Mucosa of rectum (tissue), 2 donors: ENCODE results near the gene TMEM214.

Experiments
- H3K27ac ChIP-seq, 2 donors: one replicate each; pipeline ENCODE4 v1.7.0; 2013; ENCODE audit warnings: inconsistent platforms in 2 of 2, low read depth in 2 of 2, low read length in 2 of 2
- H3K27me3 ChIP-seq, 2 donors: one replicate each; pipeline ENCODE4 v1.7.0; 2013; ENCODE audit warnings: low read length in 2 of 2; ENCODE audit not compliant: control insufficient read depth in 2 of 2, insufficient read depth in 2 of 2
- H3K36me3 ChIP-seq, 2 donors: one replicate each; pipeline ENCODE4 v1.7.0; 2013; ENCODE audit warnings: low read length in 2 of 2; ENCODE audit not compliant: control insufficient read depth in 2 of 2, insufficient read depth in 2 of 2
- H3K4me1 ChIP-seq, 2 donors: one replicate each; pipeline ENCODE4 v1.7.0; 2013; ENCODE audit warnings: low read length in 2 of 2, mild to moderate bottlenecking in 1 of 2; ENCODE audit not compliant: control insufficient read depth in 2 of 2, insufficient read depth in 2 of 2
- H3K4me3 ChIP-seq, 2 donors: one replicate each; pipeline ENCODE4 v1.7.0; 2013; ENCODE audit warnings: low read length in 2 of 2
- H3K9ac ChIP-seq, 2 donors: one replicate each; pipeline ENCODE4 v1.7.0; 2013; ENCODE audit warnings: low read length in 2 of 2, low read depth in 1 of 2, mild to moderate bottlenecking in 1 of 2
- H3K9me3 ChIP-seq, 2 donors: one replicate each; pipeline ENCODE4 v1.7.0; 2013; ENCODE audit warnings: low read length in 2 of 2; ENCODE audit not compliant: control insufficient read depth in 2 of 2
- donor health status: healthy.
- donor health status: Normal muscosa, but diverticular disease.

Gene TMEM214

DNA sequence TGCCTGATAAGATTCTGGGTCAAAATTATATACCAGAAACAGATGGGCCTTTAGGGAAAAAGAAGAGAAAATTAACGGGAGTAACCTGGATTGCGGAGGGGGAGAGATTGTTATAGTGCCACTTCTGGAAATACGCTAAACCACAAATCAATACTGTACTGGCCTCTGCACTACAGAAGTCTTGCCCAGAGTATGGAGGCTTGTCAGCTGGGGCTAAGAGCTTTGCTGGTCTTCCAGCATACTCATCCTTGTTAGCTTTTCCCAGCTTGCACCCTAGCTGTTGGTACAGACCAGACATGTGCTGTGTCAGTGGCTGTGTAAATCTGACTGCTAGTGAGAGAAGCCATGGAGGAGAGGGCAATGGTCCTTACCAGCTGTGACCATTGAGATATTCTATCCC is 27.6 kb downstream of the TMEM214 start:
- Histone ChIP-seq H3K27me3 (no peaks in the 10 kb centered on the region), H3K4me1 (no peaks in the 10 kb centered on the region), H3K27ac (no peak overlapping the region), H3K4me3 (no peak overlapping the region), H3K36me3 (peaks cover 31 to 36% of the 10 kb centered on the region in 2 donors), H3K9ac (no peak overlapping the region), H3K9me3 (no peaks in the 10 kb centered on the region)

DNA sequence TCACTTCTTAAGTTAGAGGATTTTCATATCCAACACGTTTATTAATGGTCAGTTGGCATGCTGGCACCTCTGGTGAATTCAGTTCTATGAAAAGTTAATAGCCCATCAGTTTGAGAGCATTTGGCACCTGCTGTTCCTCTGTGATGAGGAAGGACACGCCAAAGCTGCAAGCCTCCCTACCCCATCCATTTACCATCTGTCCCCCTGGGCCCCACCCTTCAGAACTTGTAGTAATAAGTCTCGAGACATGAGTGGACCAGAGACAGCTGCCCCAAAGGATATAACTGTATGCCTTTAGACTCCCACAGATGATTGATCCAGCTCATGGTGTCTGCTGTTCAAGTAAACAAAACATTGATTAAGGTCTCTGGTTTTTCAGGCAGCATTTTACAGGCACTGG is 32.4 kb downstream of the TMEM214 start:
- Histone ChIP-seq H3K27ac (no peak overlapping the region), H3K9me3 (no peaks in the 10 kb centered on the region), H3K4me1 (peaks cover 4 to 6% of the 10 kb centered on the region in 2 donors), H3K36me3 (peaks cover 31 to 34% of the 10 kb centered on the region in 2 donors), H3K27me3 (no peaks in the 10 kb centered on the region), H3K9ac (no peak overlapping the region), H3K4me3 (no peak overlapping the region)

DNA sequence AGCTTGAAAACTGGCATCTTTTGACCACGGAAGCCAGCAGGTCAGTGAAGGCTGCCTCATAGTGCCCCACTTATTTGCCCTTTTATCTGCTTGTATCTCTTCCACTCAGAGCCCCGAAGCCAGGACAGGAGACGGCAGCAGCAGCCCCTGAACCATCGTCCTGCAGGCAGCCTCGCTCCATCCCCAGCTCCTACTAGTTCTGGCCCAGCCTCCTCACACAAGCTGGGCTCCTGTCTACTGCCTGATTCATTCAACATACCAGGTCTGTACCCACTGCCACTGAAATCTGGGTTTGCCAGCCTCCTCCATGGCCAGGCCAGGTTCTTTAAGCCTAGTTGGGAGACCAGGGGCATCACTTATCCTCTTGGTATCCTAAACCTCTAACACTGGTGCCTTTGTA is 34.6 kb downstream of the TMEM214 start:
- Histone ChIP-seq H3K4me1 (peaks cover 17 to 19% of the 10 kb centered on the region in 2 donors), H3K27me3 (no peaks in the 10 kb centered on the region), H3K36me3 (peaks cover 24 to 29% of the 10 kb centered on the region in 2 donors), H3K27ac (no peak overlapping the region), H3K4me3 (no peak overlapping the region), H3K9ac (no peak overlapping the region), H3K9me3 (no peaks in the 10 kb centered on the region)

DNA sequence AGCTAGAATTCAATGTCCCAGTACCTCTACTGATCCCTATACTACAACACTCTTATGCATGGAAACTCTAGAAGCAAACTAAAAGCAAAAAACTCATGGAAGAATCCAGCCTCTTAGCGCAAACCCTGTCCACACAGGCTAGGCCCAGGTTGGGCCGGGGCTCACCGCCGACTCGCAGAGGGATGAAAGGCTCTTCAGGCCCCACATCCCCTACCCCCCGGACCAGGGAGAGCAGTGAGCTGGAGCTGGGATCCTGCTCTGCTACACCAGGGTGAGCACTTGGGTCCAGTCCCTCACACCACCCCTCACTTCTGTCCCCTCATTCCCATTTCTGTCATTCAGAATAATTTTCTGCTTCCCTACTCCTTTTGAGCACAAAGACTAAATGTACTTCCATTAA is 36.7 kb downstream of the TMEM214 start:
- Histone ChIP-seq H3K36me3 (peaks cover 21 to 25% of the 10 kb centered on the region in 2 donors), H3K4me1 (peaks cover 22 to 24% of the 10 kb centered on the region in 2 donors), H3K9ac (no peak overlapping the region), H3K4me3 (peak overlapping the region in 1 of 2 donors; percentile 9), H3K27me3 (no peaks in the 10 kb centered on the region), H3K9me3 (no peaks in the 10 kb centered on the region), H3K27ac (no peak overlapping the region)

DNA sequence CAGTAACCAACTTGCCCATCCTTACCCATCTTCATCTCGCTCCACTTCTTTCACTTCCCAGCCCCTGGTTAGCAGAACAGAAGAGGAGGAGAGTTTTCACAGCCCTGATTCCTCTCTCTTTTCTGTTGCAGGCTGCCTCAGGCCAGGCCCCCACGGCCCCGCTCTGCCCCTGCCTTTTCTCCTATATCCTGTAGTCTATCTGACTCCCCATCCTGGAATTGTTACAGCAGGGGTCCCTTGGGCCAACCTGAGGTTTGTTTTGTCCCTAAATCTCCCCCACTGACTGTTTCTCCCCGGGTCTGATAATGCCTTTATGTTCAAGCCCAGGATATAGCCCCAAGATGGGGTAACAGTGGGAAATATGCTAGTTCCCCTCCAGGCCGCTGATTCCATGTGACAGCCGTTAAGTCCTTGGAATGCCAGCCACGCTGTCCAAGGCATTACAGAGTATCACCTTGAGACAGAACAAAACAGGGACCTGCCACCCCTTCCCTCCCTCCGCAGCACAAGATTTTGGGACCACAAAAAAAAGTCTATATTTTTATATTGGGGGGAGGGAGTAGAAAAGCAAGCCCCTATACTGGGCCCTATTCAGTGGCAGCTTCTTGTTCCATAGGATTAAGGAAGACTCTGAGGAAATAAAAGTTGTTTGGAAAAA is 37.3 kb downstream of the TMEM214 start:
- H3K4me3 ChIP-seq, result peak overlapping the region; percentile 86 to 97
- H3K4me1 ChIP-seq, result peaks cover 22 to 28% of the 10 kb centered on the region in 2 donors
- H3K27me3 ChIP-seq, result no peaks in the 10 kb centered on the region
- H3K27ac ChIP-seq, result no peak overlapping the region
- H3K9ac ChIP-seq, result peak overlapping the region; percentile 87
- peaks cover 21 to 23% of the 10 kb centered on the region in 2 donors for H3K36me3 ChIP-seq
- H3K9me3 ChIP-seq, result no peaks in the 10 kb centered on the region

DNA sequence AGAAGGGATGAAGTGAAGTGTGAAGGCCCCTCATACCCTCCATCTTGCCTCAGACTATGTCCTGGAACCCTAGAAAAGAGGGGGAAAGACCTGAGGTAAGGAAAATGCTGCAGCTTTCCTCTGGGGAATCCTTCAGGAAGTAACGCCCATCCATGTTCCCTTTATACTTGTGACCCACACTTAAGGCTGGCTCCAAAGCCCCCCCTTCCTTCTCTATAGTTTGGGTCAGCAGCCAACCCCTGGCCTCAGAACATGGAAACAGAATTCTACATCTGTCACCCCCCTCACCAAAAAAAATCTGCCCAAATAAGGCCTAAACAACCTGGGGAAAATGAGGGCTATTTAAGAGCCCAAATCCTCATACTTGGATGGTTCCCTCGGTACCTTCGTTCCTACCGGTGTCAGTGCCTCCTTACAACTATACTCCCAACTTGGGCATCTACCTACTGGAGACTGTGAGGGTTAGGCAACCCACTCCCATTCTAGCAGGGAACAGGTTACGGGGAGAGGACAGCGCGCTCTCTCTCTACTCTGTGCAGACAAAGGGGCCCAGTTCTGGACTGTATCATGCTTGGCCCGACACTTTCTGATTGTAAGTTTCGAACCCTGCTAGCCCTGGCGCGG is 38.0 kb downstream of the TMEM214 start:
- H3K4me1 ChIP-seq, result peaks cover 22 to 28% of the 10 kb centered on the region in 2 donors
- H3K27ac ChIP-seq, result peak overlapping the region; percentile 88 to 95
- H3K9me3 ChIP-seq, result no peaks in the 10 kb centered on the region
- H3K9ac ChIP-seq, result peak overlapping the region; percentile 87
- H3K4me3 ChIP-seq, result peak overlapping the region; percentile 86 to 97
- H3K27me3 ChIP-seq, result no peaks in the 10 kb centered on the region
- H3K36me3 ChIP-seq, result peaks cover 20 to 21% of the 10 kb centered on the region in 2 donors

DNA sequence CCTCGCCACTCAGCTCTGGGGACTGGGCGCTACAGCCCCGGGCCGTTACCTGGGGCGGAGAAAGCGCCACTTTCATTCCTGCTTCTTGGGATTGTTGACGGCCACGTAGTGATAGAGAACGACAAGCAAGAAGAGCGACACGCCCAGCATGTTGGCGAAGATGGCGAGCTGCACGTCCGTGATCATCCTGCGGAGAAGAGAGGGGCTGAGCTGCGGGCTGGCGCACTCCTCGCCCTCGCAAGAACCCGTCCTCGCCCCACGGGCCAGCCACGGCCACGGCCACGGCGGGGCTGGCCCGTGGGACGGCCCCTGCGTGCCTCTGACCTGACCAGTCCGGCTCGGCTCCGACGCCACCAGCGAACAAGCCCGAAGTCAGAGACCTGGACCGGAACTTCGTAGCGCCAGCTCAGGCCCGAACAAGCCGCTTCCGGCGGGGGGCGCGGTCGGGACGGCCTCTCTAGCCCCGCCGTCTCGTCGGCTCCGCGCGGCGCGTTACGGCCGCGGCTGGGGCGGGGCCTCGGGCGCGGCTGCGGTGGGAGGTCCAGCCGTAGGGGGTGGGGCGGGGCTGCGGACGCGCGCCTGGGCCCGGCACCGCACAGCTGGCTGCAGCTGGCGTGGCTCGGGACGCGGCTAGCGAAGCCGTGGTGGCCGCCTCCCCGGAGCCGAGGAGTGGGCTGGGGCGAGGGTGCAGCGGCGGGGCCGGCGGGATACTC is 38.7 kb downstream of the TMEM214 start, which contains the start of gene OST4:
TSS of gene OST4 (minus strand) at position 378 of the 713 bp plus-strand sequence.
- peak within 1 kb of the TSS; percentile 87 for H3K9ac ChIP-seq

DNA sequence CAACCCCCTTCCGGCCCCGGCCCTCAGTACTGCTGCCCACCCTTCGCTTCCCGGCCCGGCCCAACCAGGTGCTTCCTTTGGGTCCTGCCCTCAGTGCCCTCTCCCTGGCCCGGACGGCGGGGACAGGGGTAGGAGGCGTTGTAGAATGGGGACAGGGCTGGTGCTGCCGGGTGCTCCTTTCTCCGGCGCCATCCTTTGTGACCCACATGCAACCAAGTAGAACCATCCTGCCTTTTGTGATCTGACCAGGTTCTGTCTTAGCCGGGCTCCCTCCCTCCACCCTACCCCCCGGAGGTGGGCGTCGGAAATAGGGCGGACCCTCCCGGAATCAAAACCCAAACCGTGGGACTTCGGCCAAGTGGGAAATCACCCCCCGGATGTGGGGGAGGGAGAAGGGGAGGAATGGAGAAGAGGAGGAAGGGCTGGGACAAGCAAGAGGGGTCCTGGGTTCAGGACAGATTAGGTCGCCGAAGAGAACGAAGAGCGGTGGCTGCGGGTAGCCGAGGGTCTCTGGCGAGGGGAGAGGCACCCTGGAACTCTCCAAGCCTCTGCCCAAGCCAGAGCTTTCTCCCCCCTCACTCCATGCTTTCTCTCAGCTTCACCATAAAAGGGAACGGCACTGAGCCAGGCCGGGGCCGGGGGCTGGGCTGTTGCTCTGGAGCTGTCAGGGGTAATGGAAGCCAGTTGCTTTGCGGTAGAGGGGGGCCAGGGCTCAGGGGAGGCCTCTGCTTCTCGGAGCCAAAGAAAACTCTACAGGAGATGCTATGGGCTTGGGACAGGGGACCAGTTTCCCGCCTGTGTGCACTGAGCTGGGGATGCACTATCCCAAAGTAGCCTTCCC is 39.4 kb downstream of the TMEM214 start:
- Histone ChIP-seq H3K27ac (peak overlapping the region; percentile 86 to 95), H3K36me3 (peaks cover 18 to 20% of the 10 kb centered on the region in 2 donors), H3K9me3 (no peaks in the 10 kb centered on the region), H3K27me3 (no peaks in the 10 kb centered on the region), H3K4me3 (peak overlapping the region; percentile 75 to 86), H3K4me1 (peaks cover 22 to 28% of the 10 kb centered on the region in 2 donors), H3K9ac (peak overlapping the region; percentile 60 to 75)

More for the DNA sequence above, 38.7 kb downstream of the TMEM214 start, which contains the start of gene OST4:
- H3K36me3 ChIP-seq, result peaks cover 18 to 21% of the 10 kb centered on the region in 2 donors
- H3K9me3 ChIP-seq, result no peaks in the 10 kb centered on the region
- H3K27ac ChIP-seq, result peak within 1 kb of the TSS; percentile 88 to 95
- no peaks in the 10 kb centered on the region for H3K27me3 ChIP-seq
- peaks cover 22 to 28% of the 10 kb centered on the region in 2 donors for H3K4me1 ChIP-seq
- peak within 1 kb of the TSS; percentile 86 to 97 for H3K4me3 ChIP-seq

DNA sequence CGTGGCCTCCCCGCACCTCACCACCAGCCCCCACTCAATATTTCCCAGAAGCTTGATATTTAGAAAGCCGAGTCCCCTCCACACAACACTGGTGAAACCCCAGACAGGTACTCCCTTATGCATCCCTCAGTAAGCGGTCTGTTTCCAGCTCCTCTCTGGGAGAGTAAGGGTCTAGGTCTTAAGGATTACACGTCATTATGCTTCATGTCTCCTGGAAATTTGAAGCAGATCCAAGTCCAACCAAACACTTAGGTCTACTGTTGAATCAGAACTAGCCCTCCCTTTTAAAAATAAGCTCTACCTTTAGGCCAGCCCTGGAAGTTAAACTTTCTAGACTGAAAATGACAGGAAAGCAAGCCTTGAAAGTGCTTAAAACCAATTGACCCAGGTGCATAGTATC is 40.2 kb downstream of the TMEM214 start:
- Histone ChIP-seq H3K4me1 (peaks cover 22 to 28% of the 10 kb centered on the region in 2 donors), H3K9ac (peak overlapping the region in 1 of 2 donors; percentile 20), H3K27me3 (no peaks in the 10 kb centered on the region), H3K9me3 (no peaks in the 10 kb centered on the region), H3K36me3 (peaks cover 12 to 13% of the 10 kb centered on the region in 2 donors), H3K27ac (peak overlapping the region; percentile 86 to 95), H3K4me3 (no peak overlapping the region)
